ENCODE measurements around the gene PIK3AP1. TPM values are rescaled to one million over a fixed set of nuclear protein-coding genes. Genes with fewer than 3 reads are reported as not detected.

PIK3AP1 gene
- total and polyA plus RNA-seq, 10 of the 15 experiments (the other 5 are each of a cell fraction or from before 2014, with no cell fraction given), result 26.2 to 306 (median 119) TPM

GRCh38 chr10:96648297-96648696 is 72.0 kb downstream of the PIK3AP1 start (continued):
- TF ChIP-seq JUNB (IDR thresholded peaks at IDR 0.05) (peak; percentile 45; the same call in 1 of the 2 replicates), PRDM15 (CRISPR knock-in tag; IDR thresholded peaks at IDR 0.05) (no peak), CEBPB (IDR thresholded peaks at IDR 0.05; ENCODE audit: borderline replicate concordance in 1 of 2, low read depth in 2 of 2, low read length in 2 of 2) (no peak), CHD4 (IDR thresholded peaks at IDR 0.05) (no peak), KDM1A (IDR thresholded peaks at IDR 0.05; ENCODE audit: borderline replicate concordance) (no peak), EZH2 (IDR thresholded peaks at IDR 0.05; ENCODE audit: borderline replicate concordance, control insufficient read depth, low read depth, low read length) (no peak), NR2C2 (IDR thresholded peaks at IDR 0.05; ENCODE audit: borderline replicate concordance, control insufficient read depth, insufficient read length, low read depth) (no peak), SMAD5 (IDR thresholded peaks at IDR 0.05; ENCODE audit: low read depth) (no peak), REST (IDR thresholded peaks at IDR 0.05; ENCODE audit: low read depth, low read length) (no peak), PAX5 (IDR thresholded peaks at IDR 0.05; ENCODE audit: borderline replicate concordance, low read depth, low read length) (no peak), HSF1 (IDR thresholded peaks at IDR 0.05; ENCODE audit: low read depth, low read length) (no peak), BCL11A (IDR thresholded peaks at IDR 0.05; ENCODE audit: low read depth, low read length) (no peak), ZBTB33 (IDR thresholded peaks at IDR 0.05) (no peak), POLR2AphosphoS2 (IDR thresholded peaks at IDR 0.05; ENCODE audit: low read depth, low read length) (no peak), CBX3 (IDR thresholded peaks at IDR 0.05; ENCODE audit: borderline replicate concordance, low read depth) (no peak), NR2C1 (IDR thresholded peaks at IDR 0.05) (no peak), NR2F1 (conservative IDR thresholded peaks at IDR 0.05) (no peak), SREBF2 (IDR thresholded peaks at IDR 0.05; ENCODE audit: low read length) (no peak), BHLHE40 (IDR thresholded peaks at IDR 0.05; ENCODE audit: borderline replicate concordance in 1 of 2, low read depth in 2 of 2, low read length in 1 of 2) (peak in 1 of 2 experiments; percentile 41; a peak in 1 of 4 replicates), LARP7 (IDR thresholded peaks at IDR 0.05) (no peak), ATF7 (IDR thresholded peaks at IDR 0.05; ENCODE audit: low read depth) (0 out of 2 replicates have a peak, but pooled peaks have one; percentile 17)

All from GM12878 (cell line).